H9 (cell line): ENCODE measurements around the gene DERA. TPM values are rescaled to one million over a fixed set of nuclear protein-coding genes. Genes with fewer than 3 reads are reported as not detected.
A peak's percentile ranks its signal among the peaks of the same experiment; 100 is the strongest.

Source experiments
- DNase-seq: peaks from one replicate; pipeline ENCODE4 v3.0.0-alpha.2; 2017
- H2AFZ ChIP-seq: one replicate; pipeline ENCODE4 v1.6.1; 2013; ENCODE audit warnings: mild to moderate bottlenecking, low read length, control low read depth, moderate library complexity
- H2AK5ac ChIP-seq: 2 replicates; pipeline ENCODE4 v1.6.1; 2013; ENCODE audit warnings: low read length, control low read depth, mixed read lengths; ENCODE audit not compliant: insufficient read length
- H2BK120ac ChIP-seq: one replicate; pipeline ENCODE4 v1.6.1; 2013; ENCODE audit warnings: low read depth, mild to moderate bottlenecking, low read length, control low read depth, inconsistent platforms; ENCODE audit not compliant: poor library complexity, severe bottlenecking
- H2BK12ac ChIP-seq: 2 replicates; pipeline ENCODE4 v1.6.1; 2013; ENCODE audit warnings: low read length, control low read depth, mixed read lengths, low read depth; ENCODE audit not compliant: insufficient read length
- H2BK15ac ChIP-seq: 2 replicates; pipeline ENCODE4 v1.6.1; 2013; ENCODE audit warnings: low read depth, low read length, control low read depth
- H2BK20ac ChIP-seq: one replicate; pipeline ENCODE4 v1.6.1; 2013; ENCODE audit warnings: low read depth, mild to moderate bottlenecking, low read length, control low read depth, inconsistent platforms; ENCODE audit not compliant: poor library complexity, severe bottlenecking
- H2BK5ac ChIP-seq: 2 replicates; pipeline ENCODE4 v1.6.1; 2013; ENCODE audit warnings: low read length, control low read depth, mixed read lengths; ENCODE audit not compliant: insufficient read length
- H3K14ac ChIP-seq: 2 replicates; pipeline ENCODE4 v1.6.1; 2013; ENCODE audit warnings: low read length, control low read depth; ENCODE audit not compliant: insufficient read depth
- H3K18ac ChIP-seq: 2 replicates; pipeline ENCODE4 v1.6.1; 2013; ENCODE audit warnings: low read depth, mild to moderate bottlenecking, mixed read lengths, low read length, control low read depth; ENCODE audit not compliant: insufficient read length
- H3K23ac ChIP-seq: 2 replicates; pipeline ENCODE4 v1.6.1; 2013; ENCODE audit warnings: low read length, control low read depth, mixed read lengths, low read depth; ENCODE audit not compliant: insufficient read length
- H3K23me2 ChIP-seq: 2 replicates; pipeline ENCODE4 v1.6.1; 2013; ENCODE audit warnings: low read depth, mild to moderate bottlenecking, mixed read lengths, low read length, control low read depth; ENCODE audit not compliant: insufficient read length, poor library complexity, severe bottlenecking
- H3K27ac ChIP-seq: 2 replicates; pipeline ENCODE4 v1.5.1; 2013; ENCODE audit warnings: low read length, control low read depth, mixed read lengths, low read depth; ENCODE audit not compliant: insufficient read length
- H3K27me3 ChIP-seq: 2 replicates; pipeline ENCODE4 v1.6.1; 2013; ENCODE audit warnings: low read length, control low read depth, inconsistent platforms; ENCODE audit not compliant: insufficient read depth
- H3K4ac ChIP-seq: 2 replicates; pipeline ENCODE4 v1.6.1; 2013; ENCODE audit warnings: low read depth, mild to moderate bottlenecking, control low read depth, inconsistent platforms, low read length, moderate library complexity
- H3K4me1 ChIP-seq: 2 replicates; pipeline ENCODE4 v1.6.1; 2013; ENCODE audit warnings: low read length, control low read depth, inconsistent platforms; ENCODE audit not compliant: insufficient read depth
- H3K4me2 ChIP-seq: 2 replicates; pipeline ENCODE4 v1.6.1; 2013; ENCODE audit warnings: low read length, control low read depth, mixed read lengths; ENCODE audit not compliant: insufficient read length, insufficient read depth
- H3K56ac ChIP-seq: 2 replicates; pipeline ENCODE4 v1.6.1; 2013; ENCODE audit warnings: low read depth, mild to moderate bottlenecking, mixed read lengths, low read length, control low read depth; ENCODE audit not compliant: insufficient read length
- H3K79me1 ChIP-seq: 2 replicates; pipeline ENCODE4 v1.6.1; 2013; ENCODE audit warnings: low read depth, mild to moderate bottlenecking, moderate library complexity, low read length, control low read depth, inconsistent platforms; ENCODE audit not compliant: insufficient read depth, poor library complexity, severe bottlenecking
- H3K79me2 ChIP-seq: 2 replicates; pipeline ENCODE4 v1.6.1; 2013; ENCODE audit warnings: low read length, control low read depth, inconsistent platforms; ENCODE audit not compliant: insufficient read depth
- H3K9ac ChIP-seq: 2 replicates; pipeline ENCODE4 v1.6.1; 2013; ENCODE audit warnings: low read length, control low read depth, mixed read lengths; ENCODE audit not compliant: insufficient read length; ENCODE audit errors: extremely low read depth
- H3K9me3 ChIP-seq: one replicate; pipeline ENCODE4 v1.6.1; 2013; ENCODE audit warnings: low read depth, low read length, inconsistent platforms; ENCODE audit not compliant: control insufficient read depth
- H3T11ph ChIP-seq: one replicate; pipeline ENCODE4 v1.6.1; 2013; ENCODE audit warnings: mild to moderate bottlenecking, low read length, control low read depth, inconsistent platforms
- H4K20me1 ChIP-seq: one replicate; pipeline ENCODE4 v1.6.1; 2013; ENCODE audit not compliant: control insufficient read depth, insufficient read length, insufficient read depth
- H4K5ac ChIP-seq: 2 replicates; pipeline ENCODE4 v1.6.1; 2013; ENCODE audit warnings: low read depth, mild to moderate bottlenecking, mixed read lengths, low read length, control low read depth; ENCODE audit not compliant: insufficient read length
- H4K8ac ChIP-seq: replicated peaks from 2 replicates; pipeline ENCODE4 v1.6.1; 2013; ENCODE audit warnings: low read length, control low read depth, mixed read lengths, low read depth; ENCODE audit not compliant: insufficient read length
- H4K91ac ChIP-seq: 2 replicates; pipeline ENCODE4 v1.6.1; 2013; ENCODE audit warnings: low read depth, mild to moderate bottlenecking, moderate library complexity, mixed read lengths, low read length, control low read depth; ENCODE audit not compliant: insufficient read length
- H3K27ac Mint-ChIP-seq, 3 experiments: 2 replicates in 2 of 3; 3 replicates in 1 of 3; pipeline ENCODE4 v1.8.0; 2020 to 2021; ENCODE audit warnings: mixed read lengths in 3 of 3, mild to moderate bottlenecking in 1 of 3, moderate library complexity in 1 of 3
- H3K27me3 Mint-ChIP-seq: 2 replicates; pipeline ENCODE4 v1.8.0; 2021; ENCODE audit warnings: low read depth, mild to moderate bottlenecking, moderate library complexity, mixed read lengths
- H3K36me3 Mint-ChIP-seq, 3 experiments: 2 replicates in 2 of 3; 3 replicates in 1 of 3; pipeline ENCODE4 v1.8.0; 2020 to 2021; ENCODE audit warnings: low read depth in 3 of 3, mixed read lengths in 3 of 3; ENCODE audit not compliant: insufficient read depth in 1 of 3
- H3K4me1 Mint-ChIP-seq, 2 experiments: 2 replicates each; pipeline ENCODE4 v1.8.0; 2020; ENCODE audit warnings: mixed read lengths in 2 of 2
- H3K4me3 Mint-ChIP-seq, 2 experiments: 2 replicates in 1 of 2; 3 replicates in 1 of 2; pipeline ENCODE4 v1.8.0; 2020 to 2021; ENCODE audit warnings: mild to moderate bottlenecking in 2 of 2, mixed read lengths in 2 of 2, moderate library complexity in 1 of 2
- H3K9me3 Mint-ChIP-seq, 2 experiments: 2 replicates in 1 of 2; 3 replicates in 1 of 2; pipeline ENCODE4 v1.8.0; 2020; ENCODE audit warnings: mild to moderate bottlenecking in 2 of 2, mixed read lengths in 2 of 2, moderate library complexity in 1 of 2
- WGBS: extraction: QIAGEN DNeasy Blood & Tissue Kit; methylation state at CpG from one replicate; pipeline ENCODE4 v1.1.7; 2013; ENCODE audit warnings: missing lambda C conversion rate, low lambda C conversion rate, mixed read lengths; ENCODE audit not compliant: insufficient read length; ENCODE audit errors: extremely low coverage; 5-methylcytosine and 5-hydroxymethylcytosine counted together
- total RNA-seq: library from RNA; stranded (reverse); gene quantifications from 2 replicates; pipeline ENCODE4 v1.2.1, GENCODE V29; 2021
- TF ChIP-seq, protein P1 (sequence below): fragments of 200-600 bp; sonication (generic); conservative IDR thresholded peaks from 3 replicates; pipeline ENCODE4 v1.8.0; 2021; ENCODE audit warnings: antibody characterized with exemption, mild to moderate bottlenecking

DERA gene
- total RNA-seq, 1 experiment from 2014 or later: 20.9 TPM

- no peak overlapping the region for H4K5ac ChIP-seq
- no peak overlapping the region for H2BK5ac ChIP-seq
- H2BK12ac ChIP-seq: no peak overlapping the region
- H3K4me2 ChIP-seq: no peak overlapping the region
- H3K14ac ChIP-seq: no peak overlapping the region
- no peak overlapping the region for H4K8ac ChIP-seq
- TF ChIP-seq, protein P1, sequence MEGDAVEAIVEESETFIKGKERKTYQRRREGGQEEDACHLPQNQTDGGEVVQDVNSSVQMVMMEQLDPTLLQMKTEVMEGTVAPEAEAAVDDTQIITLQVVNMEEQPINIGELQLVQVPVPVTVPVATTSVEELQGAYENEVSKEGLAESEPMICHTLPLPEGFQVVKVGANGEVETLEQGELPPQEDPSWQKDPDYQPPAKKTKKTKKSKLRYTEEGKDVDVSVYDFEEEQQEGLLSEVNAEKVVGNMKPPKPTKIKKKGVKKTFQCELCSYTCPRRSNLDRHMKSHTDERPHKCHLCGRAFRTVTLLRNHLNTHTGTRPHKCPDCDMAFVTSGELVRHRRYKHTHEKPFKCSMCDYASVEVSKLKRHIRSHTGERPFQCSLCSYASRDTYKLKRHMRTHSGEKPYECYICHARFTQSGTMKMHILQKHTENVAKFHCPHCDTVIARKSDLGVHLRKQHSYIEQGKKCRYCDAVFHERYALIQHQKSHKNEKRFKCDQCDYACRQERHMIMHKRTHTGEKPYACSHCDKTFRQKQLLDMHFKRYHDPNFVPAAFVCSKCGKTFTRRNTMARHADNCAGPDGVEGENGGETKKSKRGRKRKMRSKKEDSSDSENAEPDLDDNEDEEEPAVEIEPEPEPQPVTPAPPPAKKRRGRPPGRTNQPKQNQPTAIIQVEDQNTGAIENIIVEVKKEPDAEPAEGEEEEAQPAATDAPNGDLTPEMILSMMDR: no peak
- no peak overlapping the region for H3K9ac ChIP-seq
- H4K91ac ChIP-seq: no peak overlapping the region
- H3K23me2 ChIP-seq: no peaks in the 10 kb centered on the region
- Mint-ChIP-seq H3K27ac (peak overlapping the region in 2 of 3 experiments; percentile 7 to 20; a peak in 2 of 7 replicates), H3K36me3 (no peaks in the 10 kb centered on the region), H3K27me3 (no peaks in the 10 kb centered on the region), H3K4me1 (peaks cover 20 to 23% of the 10 kb centered on the region in 2 experiments), H3K9me3 (no peaks in the 10 kb centered on the region), H3K4me3 (peak overlapping the region in 1 of 2 experiments; percentile 16; a peak in 1 of 5 replicates)
- no peak overlapping the region for H2AFZ ChIP-seq
- no peaks in the 10 kb centered on the region for H3K79me2 ChIP-seq
- DNase-seq: no peak
- no peak overlapping the region for H2AK5ac ChIP-seq
- H3K4me1 ChIP-seq: peaks cover 2% of the 10 kb centered on the region; the same call in 1 of the 2 replicates
- no peak overlapping the region for H3K27ac ChIP-seq
- no peak overlapping the region for H2BK20ac ChIP-seq
- WGBS: no CpG with 5 or more reads among the region's 9 CpGs
- H4K20me1 ChIP-seq: no peaks in the 10 kb centered on the region
- no peak overlapping the region for H2BK15ac ChIP-seq
- no peak overlapping the region for H3K23ac ChIP-seq
- H3K18ac ChIP-seq: no peak overlapping the region
- H2BK120ac ChIP-seq: no peak overlapping the region
- no peak overlapping the region for H3K4ac ChIP-seq
- H3K79me1 ChIP-seq: no peaks in the 10 kb centered on the region
- no peak overlapping the region for H3T11ph ChIP-seq
- no peak overlapping the region for H3K56ac ChIP-seq
- H3K27me3 ChIP-seq: no peaks in the 10 kb centered on the region
- H3K9me3 ChIP-seq: no peaks in the 10 kb centered on the region
Measured at GRCh38 chr12:15863372-15863771, 47.8 kb upstream of the DERA start.
